Peyer's patch (tissue), 4 donors: Measurements from ENCODE around the gene SPON1.

Source experiments
- POLR2A ChIP-seq, 2 donors: fragments of 450-650 bp; IDR thresholded peaks; one replicate each; pipeline ENCODE4 v1.5.1; 2017; ENCODE audit warnings: antibody characterized with exemption in 2 of 2, mild to moderate bottlenecking in 2 of 2, moderate library complexity in 2 of 2
- TF ChIP-seq, protein P1 (sequence below), 6 experiments: fragments of 450-650 bp in 4 of 6; fragments of 200-600 bp in 2 of 6; sonication (generic) in 1 of 6; IDR thresholded peaks; one replicate each; pipeline ENCODE4 v1.5.1; 2017 to 2019; ENCODE audit warnings: antibody characterized with exemption in 6 of 6, mild to moderate bottlenecking in 3 of 6, moderate library complexity in 1 of 6

DNA sequence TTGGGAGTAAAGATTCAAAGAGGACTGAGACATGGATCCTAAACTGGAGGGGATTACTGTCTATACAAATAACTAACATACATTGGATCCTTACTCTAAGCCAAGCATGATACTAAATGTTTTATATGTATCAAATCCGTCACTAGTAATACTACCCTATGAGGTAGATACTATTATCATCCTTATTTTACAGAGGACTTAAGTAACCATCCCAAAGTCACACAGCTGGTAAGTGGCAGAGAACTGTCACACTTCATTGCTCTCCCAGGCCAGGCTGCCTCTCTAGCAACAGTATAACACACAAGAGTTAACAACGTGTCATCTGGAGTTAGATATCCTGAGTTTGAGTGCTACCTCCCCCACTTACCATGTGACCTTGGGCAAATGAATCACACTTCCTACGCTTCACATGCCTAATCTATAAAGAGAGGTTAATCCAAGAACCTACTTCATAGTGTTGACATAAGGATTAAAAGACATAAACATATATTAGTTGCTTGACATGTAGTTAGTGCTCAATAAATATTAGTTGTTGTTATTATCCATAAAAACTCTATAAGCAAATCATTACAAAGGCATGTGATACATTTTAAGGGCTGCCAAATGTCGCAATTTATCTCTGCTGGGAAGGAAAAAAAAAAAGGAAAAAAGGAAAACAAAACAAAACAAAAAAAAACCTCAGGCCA lies 33.8 kb upstream of the SPON1 start:
- TF ChIP-seq, protein P1, sequence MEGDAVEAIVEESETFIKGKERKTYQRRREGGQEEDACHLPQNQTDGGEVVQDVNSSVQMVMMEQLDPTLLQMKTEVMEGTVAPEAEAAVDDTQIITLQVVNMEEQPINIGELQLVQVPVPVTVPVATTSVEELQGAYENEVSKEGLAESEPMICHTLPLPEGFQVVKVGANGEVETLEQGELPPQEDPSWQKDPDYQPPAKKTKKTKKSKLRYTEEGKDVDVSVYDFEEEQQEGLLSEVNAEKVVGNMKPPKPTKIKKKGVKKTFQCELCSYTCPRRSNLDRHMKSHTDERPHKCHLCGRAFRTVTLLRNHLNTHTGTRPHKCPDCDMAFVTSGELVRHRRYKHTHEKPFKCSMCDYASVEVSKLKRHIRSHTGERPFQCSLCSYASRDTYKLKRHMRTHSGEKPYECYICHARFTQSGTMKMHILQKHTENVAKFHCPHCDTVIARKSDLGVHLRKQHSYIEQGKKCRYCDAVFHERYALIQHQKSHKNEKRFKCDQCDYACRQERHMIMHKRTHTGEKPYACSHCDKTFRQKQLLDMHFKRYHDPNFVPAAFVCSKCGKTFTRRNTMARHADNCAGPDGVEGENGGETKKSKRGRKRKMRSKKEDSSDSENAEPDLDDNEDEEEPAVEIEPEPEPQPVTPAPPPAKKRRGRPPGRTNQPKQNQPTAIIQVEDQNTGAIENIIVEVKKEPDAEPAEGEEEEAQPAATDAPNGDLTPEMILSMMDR (IDR thresholded peaks at IDR 0.05): no peak
- TF ChIP-seq POLR2A (IDR thresholded peaks at IDR 0.05): no peak
